ENCODE measurements around the gene DCX. TPM values are rescaled to one million over a fixed set of nuclear protein-coding genes. Genes with fewer than 3 reads are reported as not detected.
"Not testable (repeated sequence)": the region's sequence is repeated elsewhere in the genome, so short reads cannot be mapped to it uniquely, and the experiment has no call there.

The DCX gene
- total RNA-seq, 1 donor from 2014 or later: not detected

GRCh38 chrX:111353793-111354192 lies 58.2 kb downstream of the DCX start:
- FAIRE-seq: no peak
- TF ChIP-seq CTCF (IDR thresholded peaks at IDR 0.05; ENCODE audit: insufficient read depth, low read length, severe bottlenecking): no peak
- H3K36me3 ChIP-seq (ENCODE audit: control insufficient read depth, insufficient read depth, low read length): no peaks in the 10 kb centered on the region
- H3K27me3 ChIP-seq (ENCODE audit: control insufficient read depth, insufficient read depth, low read length): no peaks in the 10 kb centered on the region
- no peak overlapping the region for H3K4me3 ChIP-seq (ENCODE audit: low read depth, low read length)
- DNase-seq (ENCODE audit: low read depth): no peak

GRCh38 chrX:111352424-111352823 lies 59.6 kb downstream of the DCX start:
- H3K4me3 ChIP-seq (ENCODE audit: low read depth, low read length): no peak overlapping the region
- DNase-seq (ENCODE audit: low read depth) (peak; percentile 42), FAIRE-seq (no peak)
- TF ChIP-seq CTCF (IDR thresholded peaks at IDR 0.05; ENCODE audit: insufficient read depth, low read length, severe bottlenecking): no peak
- H3K36me3 ChIP-seq (ENCODE audit: control insufficient read depth, insufficient read depth, low read length): no peaks in the 10 kb centered on the region
- H3K27me3 ChIP-seq (ENCODE audit: control insufficient read depth, insufficient read depth, low read length): no peaks in the 10 kb centered on the region

GRCh38 chrX:111349934-111350333 lies 62.1 kb downstream of the DCX start:
- no peak for DNase-seq (ENCODE audit: low read depth)
- no peak for TF ChIP-seq CTCF (IDR thresholded peaks at IDR 0.05; ENCODE audit: insufficient read depth, low read length, severe bottlenecking)
- no peaks in the 10 kb centered on the region for H3K36me3 ChIP-seq (ENCODE audit: control insufficient read depth, insufficient read depth, low read length)
- no peak for FAIRE-seq
- no peaks in the 10 kb centered on the region for H3K27me3 ChIP-seq (ENCODE audit: control insufficient read depth, insufficient read depth, low read length)
- H3K4me3 ChIP-seq (ENCODE audit: low read depth, low read length): no peak overlapping the region

- H3K4me3 ChIP-seq (ENCODE audit: low read depth, low read length): no peak overlapping the region
- no peaks in the 10 kb centered on the region for H3K36me3 ChIP-seq (ENCODE audit: control insufficient read depth, insufficient read depth, low read length)
- H3K27me3 ChIP-seq (ENCODE audit: control insufficient read depth, insufficient read depth, low read length): no peaks in the 10 kb centered on the region
- no peak for TF ChIP-seq CTCF (IDR thresholded peaks at IDR 0.05; ENCODE audit: insufficient read depth, low read length, severe bottlenecking)
- no peak for DNase-seq (ENCODE audit: low read depth)
- FAIRE-seq: no peak
Observed at GRCh38 chrX:111349101-111349500, 62.9 kb downstream of the DCX start.

- DNase-seq (ENCODE audit: low read depth): no peak
- H3K4me3 ChIP-seq (ENCODE audit: low read depth, low read length): no peak overlapping the region
- H3K27me3 ChIP-seq (ENCODE audit: control insufficient read depth, insufficient read depth, low read length): no peaks in the 10 kb centered on the region
- no peaks in the 10 kb centered on the region for H3K36me3 ChIP-seq (ENCODE audit: control insufficient read depth, insufficient read depth, low read length)
- TF ChIP-seq CTCF (IDR thresholded peaks at IDR 0.05; ENCODE audit: insufficient read depth, low read length, severe bottlenecking): no peak
- FAIRE-seq: no peak
Observed at GRCh38 chrX:111348429-111348828, 63.6 kb downstream of the DCX start.

- not testable (repeated sequence) for H3K4me3 ChIP-seq (ENCODE audit: low read depth, low read length); H3K36me3 ChIP-seq (ENCODE audit: control insufficient read depth, insufficient read depth, low read length); DNase-seq (ENCODE audit: low read depth); H3K27me3 ChIP-seq (ENCODE audit: control insufficient read depth, insufficient read depth, low read length); FAIRE-seq
Observed at GRCh38 chrX:111346150-111346549, 65.8 kb downstream of the DCX start.
